ENCODE data around the gene RAB30.

DNA sequence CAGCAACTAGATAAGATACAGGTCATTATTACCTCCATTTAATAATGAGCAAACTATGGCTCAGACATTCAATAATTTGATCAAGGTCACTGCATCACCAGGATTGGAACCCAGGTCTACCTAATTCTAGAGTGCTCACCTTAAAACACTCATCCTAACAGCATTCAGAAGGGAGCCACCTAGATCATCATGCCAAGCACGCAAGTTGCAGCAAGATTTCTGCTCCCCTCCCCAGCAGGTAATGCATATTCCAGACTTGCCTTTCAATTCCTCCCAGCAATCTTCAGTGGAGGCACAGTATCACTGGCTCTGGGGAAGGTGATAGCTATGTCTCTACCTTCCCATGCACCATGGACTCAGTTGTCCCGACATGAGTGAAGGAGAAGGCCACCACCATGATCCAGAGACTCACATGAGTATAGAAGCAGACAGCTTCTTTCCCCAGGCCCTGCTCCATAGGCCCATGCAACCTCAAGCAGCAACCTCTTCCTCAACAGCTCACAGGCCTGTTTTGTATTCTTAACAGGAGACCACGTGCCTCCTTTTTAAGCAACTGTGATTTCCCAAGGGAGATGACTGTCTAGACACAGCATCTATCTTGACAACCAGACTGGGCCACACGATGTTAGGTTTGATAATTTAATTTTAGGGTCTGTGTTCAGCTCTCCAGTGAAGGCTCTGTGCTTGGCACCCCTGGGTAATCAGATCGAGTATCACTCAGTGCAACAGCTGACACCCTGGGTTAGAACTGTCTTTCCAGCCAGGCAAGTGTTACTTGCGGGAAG, 36.4 kb downstream of the RAB30 start:
- TF ChIP-seq, protein P1, sequence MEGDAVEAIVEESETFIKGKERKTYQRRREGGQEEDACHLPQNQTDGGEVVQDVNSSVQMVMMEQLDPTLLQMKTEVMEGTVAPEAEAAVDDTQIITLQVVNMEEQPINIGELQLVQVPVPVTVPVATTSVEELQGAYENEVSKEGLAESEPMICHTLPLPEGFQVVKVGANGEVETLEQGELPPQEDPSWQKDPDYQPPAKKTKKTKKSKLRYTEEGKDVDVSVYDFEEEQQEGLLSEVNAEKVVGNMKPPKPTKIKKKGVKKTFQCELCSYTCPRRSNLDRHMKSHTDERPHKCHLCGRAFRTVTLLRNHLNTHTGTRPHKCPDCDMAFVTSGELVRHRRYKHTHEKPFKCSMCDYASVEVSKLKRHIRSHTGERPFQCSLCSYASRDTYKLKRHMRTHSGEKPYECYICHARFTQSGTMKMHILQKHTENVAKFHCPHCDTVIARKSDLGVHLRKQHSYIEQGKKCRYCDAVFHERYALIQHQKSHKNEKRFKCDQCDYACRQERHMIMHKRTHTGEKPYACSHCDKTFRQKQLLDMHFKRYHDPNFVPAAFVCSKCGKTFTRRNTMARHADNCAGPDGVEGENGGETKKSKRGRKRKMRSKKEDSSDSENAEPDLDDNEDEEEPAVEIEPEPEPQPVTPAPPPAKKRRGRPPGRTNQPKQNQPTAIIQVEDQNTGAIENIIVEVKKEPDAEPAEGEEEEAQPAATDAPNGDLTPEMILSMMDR (IDR thresholded peaks at IDR 0.05; ENCODE audit: low read length), result no peak
- TF ChIP-seq EZH2phosphoT487 (IDR thresholded peaks at IDR 0.05; ENCODE audit: low read length) (no peak), EZH2 (optimal IDR thresholded peaks at IDR 0.05; ENCODE audit: low read depth, low read length) (no peak)

Measured in MM.1S (cell line).